Prostate gland (tissue), 2 donors: ENCODE results near the gene LYPD5. TPM values are rescaled to one million over a fixed set of nuclear protein-coding genes. Genes with fewer than 3 reads are reported as not detected.

Experiments used
- DNase-seq: peaks from one replicate; pipeline ENCODE4 v3.0.0-alpha.2; 2019; ENCODE audit warnings: low spot score
- H3K27ac ChIP-seq, 2 donors: fragments of 200-600 bp; sonication (generic); 2 replicates each; pipeline ENCODE4 v1.5.1; 2017 to 2019
- H3K27me3 ChIP-seq: fragments of 200-600 bp; sonication (generic); replicated peaks from 2 replicates; pipeline ENCODE4 v1.5.1; 2019; ENCODE audit not compliant: insufficient read depth
- H3K36me3 ChIP-seq, 2 donors: fragments of 200-600 bp; sonication (generic); 1 replicate in 1 of 2; 2 replicates in 1 of 2; pipeline versions ENCODE4 v1.5.1 to v1.8.1; 2017 to 2019
- H3K4me1 ChIP-seq: fragments of 200-600 bp; sonication (generic); replicated peaks from 2 replicates; pipeline ENCODE4 v1.5.1; 2019
- H3K4me3 ChIP-seq, 2 donors: fragments of 200-600 bp; sonication (generic); 2 replicates each; pipeline ENCODE4 v1.5.1; 2017 to 2019
- H3K9me3 ChIP-seq: fragments of 200-600 bp; sonication (generic); 2 replicates; pipeline ENCODE4 v1.5.1; 2017
- POLR2A ChIP-seq: fragments of 450-650 bp; IDR thresholded peaks from one replicate; pipeline ENCODE4 v1.6.1; 2016; ENCODE audit warnings: antibody characterized with exemption, mild to moderate bottlenecking
- POLR2AphosphoS5 ChIP-seq: sonication (generic); formaldehyde crosslinking; IDR thresholded peaks from one replicate; pipeline ENCODE4 v1.6.1; 2017; ENCODE audit warnings: antibody characterized with exemption
- WGBS: methylation state at CpG from one replicate; pipeline ENCODE4 v1.1.5; 2018; 5-methylcytosine and 5-hydroxymethylcytosine counted together
- intact Hi-C: fragments of 100-400 bp; cut with DNase I; formaldehyde crosslinking; loops from one replicate; pipeline ENCODE4 v1.14.2; 2022
- total RNA-seq, 2 donors: library from RNA; depleted of rRNA; stranded (reverse); fragments of >200 nt; gene quantifications; one replicate each; pipeline ENCODE4 v1.1.0, GENCODE V29; 2016
- TF ChIP-seq, protein P1 (sequence below), 4 experiments: fragments of 200-600 bp in 2 of 4; fragments of 450-650 bp in 2 of 4; sonication (generic) in 2 of 4; IDR thresholded peaks; 1 replicate in 3 of 4; 2 replicates in 1 of 4; pipeline ENCODE4 v1.5.1; 2016 to 2019; ENCODE audit warnings: antibody characterized with exemption in 4 of 4, mild to moderate bottlenecking in 2 of 4, moderate library complexity in 2 of 4

Gene LYPD5
- total RNA-seq, 2 donors from 2014 or later = 2.7 to 6.2 TPM

DNA sequence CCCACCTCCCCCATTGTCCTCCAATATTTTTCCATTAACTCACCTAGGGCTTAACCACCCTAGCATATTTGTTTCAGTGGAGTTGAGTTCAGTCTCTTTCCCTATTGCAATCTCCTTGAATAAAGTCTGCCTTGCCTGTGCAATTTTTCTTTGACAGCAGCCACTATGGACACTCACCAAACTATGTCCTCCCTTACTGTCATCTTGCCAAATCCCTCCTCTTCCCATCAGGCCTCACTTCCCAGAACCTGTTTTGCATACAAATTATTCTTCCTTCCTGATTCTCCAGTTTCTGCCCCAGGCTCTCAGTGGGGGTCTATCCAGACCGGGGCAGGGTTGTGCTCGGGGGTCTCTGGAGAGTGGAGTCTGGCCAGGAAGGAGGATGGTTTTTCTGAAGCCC, 2.2 kb upstream of the LYPD5 start:
- TF ChIP-seq POLR2AphosphoS5 = no peak
- Histone ChIP-seq H3K4me3 (no peak overlapping the region), H3K36me3 (no peaks in the 10 kb centered on the region), H3K9me3 (no peaks in the 10 kb centered on the region), H3K4me1 (no peaks in the 10 kb centered on the region), H3K27me3 (no peaks in the 10 kb centered on the region), H3K27ac (no peak overlapping the region)
- intact Hi-C loops = no loop called here
- DNase-seq = no peak
- 32% methylated on average over 2 of the region's 2 CpGs for WGBS

DNA sequence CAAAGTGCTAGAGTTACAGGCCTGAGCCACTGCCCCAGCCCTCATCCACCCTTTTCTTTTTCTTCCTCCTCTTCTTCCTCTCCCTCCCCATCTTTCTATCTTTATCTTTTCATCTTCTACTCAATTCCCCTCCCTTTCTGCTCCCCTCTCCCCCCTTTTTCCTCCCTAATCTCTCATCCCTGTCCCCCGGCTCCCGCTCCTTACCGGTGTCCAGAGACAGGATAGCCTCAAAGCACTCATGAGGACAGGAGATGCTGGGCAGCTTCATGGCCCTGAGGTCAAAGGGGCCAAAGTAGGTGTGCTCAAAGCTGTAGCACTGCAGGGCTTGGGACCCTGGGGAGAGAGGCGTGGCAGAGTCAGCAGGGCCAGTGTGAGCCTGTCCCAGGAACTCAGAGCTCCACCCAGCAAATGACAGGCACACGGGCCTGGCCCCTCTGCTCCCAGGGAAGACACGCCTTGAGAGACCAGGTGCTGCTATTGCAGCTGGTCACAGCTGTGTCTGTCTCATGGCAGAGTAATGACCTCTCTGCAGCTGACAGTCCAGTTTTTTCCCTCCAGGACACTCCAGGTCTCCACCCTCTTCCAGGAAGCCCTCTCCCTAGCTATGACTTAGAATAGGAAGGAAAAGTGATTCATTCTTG, 2.6 kb downstream of the LYPD5 start:
- Histone ChIP-seq H3K27ac (no peak overlapping the region), H3K4me3 (no peak overlapping the region)
- 53% methylated on average over 6 of the region's 6 CpGs for WGBS

DNA sequence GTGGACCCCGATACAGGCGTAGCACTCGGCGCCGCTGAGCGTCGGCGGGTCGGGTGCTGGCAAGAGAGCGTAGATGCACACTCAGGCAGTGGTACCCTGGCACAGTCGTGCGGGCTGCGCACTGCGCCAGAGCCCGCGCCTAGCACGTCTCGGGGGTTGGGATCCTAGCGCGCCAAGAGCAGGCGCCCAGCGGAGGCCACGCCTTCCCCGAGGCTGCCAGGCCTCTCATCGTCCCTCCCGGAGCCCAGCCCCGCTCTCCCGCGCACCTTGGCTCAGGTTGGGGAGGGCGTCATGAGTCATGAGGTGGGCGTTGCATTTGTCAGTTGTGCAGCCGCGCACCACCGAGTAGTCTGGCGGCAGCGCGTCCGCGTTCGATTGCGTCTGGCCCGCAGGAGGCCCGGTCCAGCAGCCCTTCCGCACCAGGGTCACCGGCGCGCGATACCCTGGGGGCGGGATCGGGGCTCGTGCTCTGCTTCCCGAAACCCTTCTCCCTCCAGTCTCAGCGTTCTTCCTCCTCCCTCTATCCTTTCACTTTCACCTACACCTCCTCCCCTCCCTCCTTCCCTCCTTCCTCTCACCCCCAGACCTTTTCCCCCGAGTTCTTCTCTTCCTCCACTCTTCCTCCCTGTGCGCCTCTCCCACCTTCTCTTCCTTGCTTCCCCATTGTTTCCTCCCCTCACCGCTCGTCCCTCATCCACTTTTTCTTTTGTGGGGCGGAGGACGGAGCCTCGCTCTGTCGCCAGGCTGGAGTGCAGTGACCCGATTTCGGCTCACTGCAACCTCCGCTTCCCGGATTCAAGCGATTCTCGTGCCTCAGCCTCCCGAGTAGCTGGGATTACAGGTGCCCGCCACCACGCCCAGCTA, 3.5 kb downstream of the LYPD5 start:
- Histone ChIP-seq H3K4me3 (peak overlapping the region; percentile 33 to 42), H3K9me3 (no peaks in the 10 kb centered on the region), H3K27me3 (no peaks in the 10 kb centered on the region), H3K4me1 (no peaks in the 10 kb centered on the region), H3K36me3 (no peaks in the 10 kb centered on the region), H3K27ac (peak overlapping the region; percentile 47 to 51)
- intact Hi-C loops = no loop called here
- DNase-seq = peak; percentile 74
- 29% methylated on average over 27 of the region's 70 CpGs for WGBS
- peak; percentile 71 for TF ChIP-seq POLR2AphosphoS5
- TF ChIP-seq POLR2A = peak; percentile 85
- TF ChIP-seq, protein P1, sequence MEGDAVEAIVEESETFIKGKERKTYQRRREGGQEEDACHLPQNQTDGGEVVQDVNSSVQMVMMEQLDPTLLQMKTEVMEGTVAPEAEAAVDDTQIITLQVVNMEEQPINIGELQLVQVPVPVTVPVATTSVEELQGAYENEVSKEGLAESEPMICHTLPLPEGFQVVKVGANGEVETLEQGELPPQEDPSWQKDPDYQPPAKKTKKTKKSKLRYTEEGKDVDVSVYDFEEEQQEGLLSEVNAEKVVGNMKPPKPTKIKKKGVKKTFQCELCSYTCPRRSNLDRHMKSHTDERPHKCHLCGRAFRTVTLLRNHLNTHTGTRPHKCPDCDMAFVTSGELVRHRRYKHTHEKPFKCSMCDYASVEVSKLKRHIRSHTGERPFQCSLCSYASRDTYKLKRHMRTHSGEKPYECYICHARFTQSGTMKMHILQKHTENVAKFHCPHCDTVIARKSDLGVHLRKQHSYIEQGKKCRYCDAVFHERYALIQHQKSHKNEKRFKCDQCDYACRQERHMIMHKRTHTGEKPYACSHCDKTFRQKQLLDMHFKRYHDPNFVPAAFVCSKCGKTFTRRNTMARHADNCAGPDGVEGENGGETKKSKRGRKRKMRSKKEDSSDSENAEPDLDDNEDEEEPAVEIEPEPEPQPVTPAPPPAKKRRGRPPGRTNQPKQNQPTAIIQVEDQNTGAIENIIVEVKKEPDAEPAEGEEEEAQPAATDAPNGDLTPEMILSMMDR (IDR thresholded peaks at IDR 0.05) = no peak

More for the DNA sequence above, 2.6 kb downstream of the LYPD5 start:
- DNase-seq = no peak
- Histone ChIP-seq H3K4me1 (no peaks in the 10 kb centered on the region), H3K27me3 (no peaks in the 10 kb centered on the region), H3K36me3 (no peaks in the 10 kb centered on the region), H3K9me3 (no peaks in the 10 kb centered on the region)
- intact Hi-C loops = no loop called here
- no peak for TF ChIP-seq POLR2A
- TF ChIP-seq POLR2AphosphoS5 = no peak
- TF ChIP-seq, protein P1 (IDR thresholded peaks at IDR 0.05) = no peak

DNA sequence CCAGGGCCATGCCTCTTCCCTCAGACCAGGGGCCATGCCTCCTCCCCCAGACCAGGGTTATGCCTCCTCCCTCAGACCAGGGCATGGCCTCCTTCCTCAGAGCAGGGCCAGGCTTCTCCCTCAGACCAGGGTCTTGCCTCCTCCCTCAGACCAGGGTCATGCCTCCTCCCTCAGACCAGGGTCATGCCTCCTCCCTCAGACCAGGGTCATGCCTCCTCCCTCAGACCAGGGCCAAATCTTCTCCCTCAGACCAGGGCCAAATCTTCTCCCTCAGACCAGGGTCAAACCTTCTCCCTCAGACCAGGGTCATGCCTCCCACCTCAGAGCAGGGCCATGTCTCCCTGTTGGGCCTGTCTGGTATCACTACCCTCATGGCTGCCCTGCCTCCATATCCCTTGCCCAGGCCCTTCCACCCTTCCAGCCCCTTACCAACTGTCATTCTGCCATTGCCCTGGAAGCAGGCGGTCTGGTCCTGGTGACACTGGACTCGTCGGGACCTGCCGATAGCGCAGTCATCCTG, 4.2 kb downstream of the LYPD5 start:
- H3K4me3 ChIP-seq = peak overlapping the region; percentile 33 to 42
- intact Hi-C loops = no loop called here

DNA sequence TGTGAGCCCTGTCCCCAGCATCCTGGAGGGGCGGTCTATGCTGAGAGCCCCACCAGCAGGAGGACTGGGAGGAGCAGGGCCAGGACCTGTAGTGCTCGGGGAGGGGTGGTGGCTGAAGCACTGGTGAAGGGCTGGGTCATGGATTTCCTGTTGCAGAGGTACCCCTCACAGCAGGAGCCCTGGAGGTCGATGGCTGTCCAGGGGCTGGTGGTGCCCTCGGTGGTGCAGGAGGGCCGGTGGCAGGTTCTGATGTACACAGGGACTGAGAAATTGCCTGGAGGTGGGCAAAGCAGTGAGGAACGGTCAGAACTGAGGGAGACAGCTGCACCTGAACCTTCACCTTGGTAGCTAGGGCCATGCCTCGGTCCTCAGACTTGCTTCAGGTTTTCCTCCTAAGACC, 4.7 kb downstream of the LYPD5 start:
- H3K36me3 ChIP-seq = no peaks in the 10 kb centered on the region
- WGBS = 84% methylated on average over 7 of the region's 7 CpGs
- no peak for DNase-seq
- intact Hi-C loops = no loop called here
- no peak overlapping the region for H3K4me3 ChIP-seq
- no peaks in the 10 kb centered on the region for H3K4me1 ChIP-seq
- TF ChIP-seq POLR2AphosphoS5 = no peak
- TF ChIP-seq POLR2A = no peak
- TF ChIP-seq, protein P1 (IDR thresholded peaks at IDR 0.05) = no peak
- no peaks in the 10 kb centered on the region for H3K9me3 ChIP-seq
- H3K27ac ChIP-seq = no peak overlapping the region
- H3K27me3 ChIP-seq = no peaks in the 10 kb centered on the region

More for the DNA sequence above, 4.2 kb downstream of the LYPD5 start:
- Histone ChIP-seq H3K9me3 (no peaks in the 10 kb centered on the region), H3K36me3 (no peaks in the 10 kb centered on the region), H3K4me1 (no peaks in the 10 kb centered on the region), H3K27me3 (no peaks in the 10 kb centered on the region), H3K27ac (peak overlapping the region in 1 of 2 donors; percentile 51)
- TF ChIP-seq POLR2A (no peak), POLR2AphosphoS5 (no peak)
- TF ChIP-seq, protein P1 (IDR thresholded peaks at IDR 0.05) = no peak
- 36% methylated on average over 5 of the region's 5 CpGs for WGBS
- no peak for DNase-seq
